Skeletal muscle tissue (tissue), 4 donors: ENCODE results near the gene UCP3. TPM values are rescaled to one million over a fixed set of nuclear protein-coding genes. Genes with fewer than 3 reads are reported as not detected.

Experiments used
- H3K27ac ChIP-seq: one replicate; pipeline ENCODE4 v1.7.0; 2013; ENCODE audit warnings: mild to moderate bottlenecking, low read depth, low read length, inconsistent platforms
- H3K27me3 ChIP-seq, 3 donors: one replicate each; pipeline ENCODE4 v1.7.0; 2013; ENCODE audit warnings: low read length in 3 of 3; ENCODE audit not compliant: control insufficient read depth in 3 of 3, insufficient read depth in 3 of 3
- H3K36me3 ChIP-seq, 3 donors: one replicate each; pipeline ENCODE4 v1.7.0; 2013; ENCODE audit warnings: low read length in 3 of 3; ENCODE audit not compliant: control insufficient read depth in 3 of 3, insufficient read depth in 3 of 3
- H3K4me1 ChIP-seq, 3 donors: one replicate each; pipeline ENCODE4 v1.7.0; 2013; ENCODE audit warnings: low read length in 3 of 3, mild to moderate bottlenecking in 3 of 3; ENCODE audit not compliant: control insufficient read depth in 3 of 3, insufficient read depth in 3 of 3
- H3K4me3 ChIP-seq, 3 donors: one replicate each; pipeline ENCODE4 v1.7.0; 2013; ENCODE audit warnings: low read length in 3 of 3
- H3K9ac ChIP-seq, 3 donors: one replicate each; pipeline ENCODE4 v1.7.0; 2013; ENCODE audit warnings: low read length in 3 of 3, mild to moderate bottlenecking in 3 of 3, moderate library complexity in 2 of 3, low read depth in 1 of 3
- H3K9me3 ChIP-seq, 3 donors: one replicate each; pipeline ENCODE4 v1.7.0; 2013; ENCODE audit warnings: low read length in 3 of 3; ENCODE audit not compliant: control insufficient read depth in 3 of 3
- total RNA-seq: library from RNA; depleted of rRNA; stranded (reverse); fragments of >200 nt; gene quantifications from one replicate; pipeline ENCODE4 v1.2.3, GENCODE V29; 2014
- donor health status: Osteomylitis.

UCP3 gene
- total RNA-seq, 1 donor from 2014 or later, result 1.6 TPM

DNA sequence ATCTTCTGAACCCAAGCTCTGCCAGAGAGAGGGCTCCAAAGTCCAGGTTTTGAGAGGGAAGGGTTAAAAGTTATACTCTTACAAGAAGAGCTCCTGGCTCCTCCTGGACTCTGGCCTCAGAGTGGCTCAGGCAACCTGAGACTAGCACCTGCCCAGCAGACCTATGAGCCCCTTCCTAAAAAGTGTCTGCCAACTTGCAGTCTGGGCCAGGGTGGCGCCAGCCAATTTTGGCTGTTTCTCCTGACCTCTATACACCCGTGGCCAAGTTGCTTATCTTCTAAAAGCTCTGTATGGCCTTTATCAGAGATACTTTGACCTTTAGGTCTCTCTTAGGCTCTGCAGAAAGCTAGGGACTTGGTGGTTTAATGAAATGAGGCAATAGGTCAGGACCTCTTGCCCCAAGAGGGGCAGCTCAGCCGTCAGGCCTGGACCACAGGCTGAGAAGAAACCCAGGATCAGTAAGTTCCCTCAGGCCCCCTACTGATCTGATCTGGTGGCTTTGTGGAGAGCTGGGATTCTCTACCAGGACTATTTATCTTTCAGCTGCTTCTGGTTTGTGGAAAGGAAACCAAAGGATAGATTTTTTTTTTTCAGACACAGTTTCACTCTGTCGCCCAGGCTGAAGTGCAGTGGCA lies 10.3 kb upstream of the UCP3 start:
- peak overlapping the region in 2 of 3 donors; percentile 10 to 61 for H3K4me3 ChIP-seq

DNA sequence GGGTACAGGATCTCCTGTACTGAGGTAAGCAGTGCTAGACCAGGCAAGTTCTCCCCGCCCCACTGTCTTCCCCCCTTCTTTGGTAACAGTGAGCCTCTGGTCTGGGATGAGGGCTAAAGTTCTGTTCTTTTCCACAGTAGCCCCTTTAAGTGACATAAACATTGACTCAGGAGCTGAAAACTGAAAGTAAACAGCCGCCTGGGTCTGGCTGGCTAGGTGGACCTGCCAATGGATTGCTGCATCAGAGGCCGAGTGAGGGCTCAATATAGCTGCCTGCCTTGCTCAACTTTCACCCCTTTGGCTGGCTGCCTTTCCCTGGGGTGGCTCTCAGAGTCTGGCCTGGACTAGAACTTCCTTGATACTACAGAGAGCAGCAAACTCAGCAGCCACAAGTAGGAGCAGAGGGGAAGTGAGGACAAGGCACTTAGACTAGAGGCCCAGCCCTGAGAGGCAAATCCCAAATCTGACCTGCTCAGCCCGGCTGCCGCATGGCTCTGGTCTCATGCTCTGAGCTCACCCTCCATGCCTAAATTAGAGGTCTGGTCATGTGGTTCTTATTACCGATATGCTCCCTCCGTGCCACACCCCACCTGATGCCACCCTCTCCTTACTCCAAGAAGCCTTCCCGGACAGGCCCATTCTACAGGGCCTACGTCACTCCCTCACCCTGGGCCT lies 9.6 kb upstream of the UCP3 start:
- peak overlapping the region; percentile 74 to 85 (median 83) for H3K9ac ChIP-seq
- peak overlapping the region; percentile 53 to 61 (median 53) for H3K4me3 ChIP-seq
- H3K36me3 ChIP-seq, result peaks cover 0 to 10% (median 8%) of the 10 kb centered on the region in 3 donors
- no peaks in the 10 kb centered on the region for H3K27me3 ChIP-seq
- peak overlapping the region; percentile 92 for H3K27ac ChIP-seq
- no peaks in the 10 kb centered on the region for H3K9me3 ChIP-seq
- H3K4me1 ChIP-seq, result peaks cover 35 to 64% (median 46%) of the 10 kb centered on the region in 3 donors

More for the DNA sequence above, 10.3 kb upstream of the UCP3 start:
- peak overlapping the region; percentile 74 to 83 (median 81) for H3K9ac ChIP-seq
- peak overlapping the region; percentile 92 for H3K27ac ChIP-seq
- no peaks in the 10 kb centered on the region for H3K27me3 ChIP-seq
- H3K9me3 ChIP-seq, result no peaks in the 10 kb centered on the region
- H3K4me1 ChIP-seq, result peaks cover 35 to 62% (median 46%) of the 10 kb centered on the region in 3 donors
- peaks cover 0 to 10% (median 5%) of the 10 kb centered on the region in 3 donors for H3K36me3 ChIP-seq

DNA sequence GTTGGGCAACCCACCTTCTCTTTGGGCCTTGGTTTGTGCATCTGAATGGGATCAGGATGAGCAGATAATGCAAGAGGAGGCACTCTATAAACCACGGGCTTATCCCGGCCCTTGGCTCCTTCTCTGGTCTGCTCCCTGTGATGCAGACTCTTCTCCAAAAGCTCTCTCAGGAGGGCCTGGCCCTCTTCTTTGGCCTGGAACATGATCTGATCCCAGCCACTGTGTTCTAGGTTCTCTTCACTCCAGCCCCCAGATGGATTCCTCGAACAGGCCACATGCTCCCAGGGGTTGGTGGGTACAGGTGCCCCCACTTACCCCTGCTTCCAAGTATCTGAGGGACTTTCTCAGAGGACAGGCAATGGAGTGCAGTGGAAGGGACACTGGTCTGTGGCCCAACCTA lies 8.7 kb upstream of the UCP3 start:
- Histone ChIP-seq H3K27me3 (no peaks in the 10 kb centered on the region), H3K36me3 (peaks cover 0 to 8% (median 7%) of the 10 kb centered on the region in 3 donors), H3K27ac (peak overlapping the region; percentile 92), H3K4me1 (peaks cover 35 to 69% (median 43%) of the 10 kb centered on the region in 3 donors), H3K4me3 (peak overlapping the region; percentile 46 to 53 (median 53)), H3K9ac (peak overlapping the region in 2 of 3 donors; percentile 74 to 83), H3K9me3 (no peaks in the 10 kb centered on the region)

DNA sequence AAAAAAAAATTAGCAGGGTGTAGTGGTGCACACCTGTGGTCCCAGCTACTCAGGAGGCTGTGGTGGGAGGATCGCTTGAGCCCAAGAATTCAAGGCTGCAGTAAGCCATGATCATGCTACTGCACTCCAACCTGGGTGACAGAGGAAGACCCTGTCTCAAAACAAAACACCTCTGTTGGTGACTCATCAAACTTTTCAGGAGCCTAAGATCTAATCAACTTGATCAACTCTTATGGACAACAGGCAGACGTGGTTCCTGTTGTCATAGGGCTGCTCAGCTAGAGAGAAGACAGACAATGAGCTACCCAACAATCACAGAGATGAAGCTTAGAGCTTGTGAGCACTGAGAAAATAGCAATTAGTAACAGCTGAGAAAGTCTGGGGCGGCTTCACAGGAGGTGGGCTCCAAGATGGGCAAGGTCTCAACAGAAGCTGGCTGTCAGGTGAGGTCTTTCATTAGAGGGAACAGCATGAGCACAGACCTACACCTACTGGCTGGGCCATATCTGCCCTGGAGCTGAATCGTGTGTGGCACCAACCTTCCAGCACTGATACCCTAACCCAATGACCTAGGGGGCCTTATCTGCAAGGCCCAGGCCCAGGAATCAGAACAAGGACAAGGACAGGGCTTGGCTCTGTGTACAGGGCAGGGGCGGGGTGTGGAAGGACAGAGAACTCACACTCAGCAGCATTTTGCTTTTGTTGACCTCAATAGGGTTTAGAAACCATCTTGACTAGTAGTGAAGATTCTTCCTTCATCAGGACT lies 7.2 kb upstream of the UCP3 start:
- no peak overlapping the region for H3K27ac ChIP-seq
- no peaks in the 10 kb centered on the region for H3K27me3 ChIP-seq
- peaks cover 0 to 7% (median 3%) of the 10 kb centered on the region in 3 donors for H3K36me3 ChIP-seq
- no peaks in the 10 kb centered on the region for H3K9me3 ChIP-seq
- no peak overlapping the region for H3K9ac ChIP-seq
- no peak overlapping the region for H3K4me3 ChIP-seq
- H3K4me1 ChIP-seq, result peaks cover 44 to 82% (median 53%) of the 10 kb centered on the region in 3 donors

DNA sequence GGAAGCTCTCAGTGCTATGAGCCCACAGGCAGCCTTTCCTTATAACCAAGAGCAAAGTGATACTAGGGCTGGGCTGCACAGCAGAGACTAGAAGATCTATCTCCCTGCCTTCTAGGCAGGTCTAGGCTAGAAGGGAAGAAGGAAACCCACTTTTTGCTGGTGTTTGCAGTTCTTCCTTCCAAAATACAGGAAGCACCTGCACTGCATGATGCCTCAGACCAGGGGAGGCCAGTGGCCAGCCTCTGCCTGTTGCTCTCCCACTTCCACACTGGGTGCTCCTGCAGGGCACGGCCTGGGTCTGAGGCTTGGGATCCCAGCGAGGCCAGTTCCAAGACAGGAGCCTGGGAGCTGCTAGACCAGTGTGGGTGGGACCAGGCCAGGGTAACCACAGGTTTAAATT lies 6.0 kb upstream of the UCP3 start:
- peaks cover 50 to 84% (median 57%) of the 10 kb centered on the region in 3 donors for H3K4me1 ChIP-seq
- H3K9me3 ChIP-seq, result no peaks in the 10 kb centered on the region
- H3K9ac ChIP-seq, result no peak overlapping the region
- no peak overlapping the region for H3K4me3 ChIP-seq
- no peaks in the 10 kb centered on the region for H3K27me3 ChIP-seq
- H3K27ac ChIP-seq, result no peak overlapping the region
- peaks cover 0 to 5% (median 3%) of the 10 kb centered on the region in 3 donors for H3K36me3 ChIP-seq

DNA sequence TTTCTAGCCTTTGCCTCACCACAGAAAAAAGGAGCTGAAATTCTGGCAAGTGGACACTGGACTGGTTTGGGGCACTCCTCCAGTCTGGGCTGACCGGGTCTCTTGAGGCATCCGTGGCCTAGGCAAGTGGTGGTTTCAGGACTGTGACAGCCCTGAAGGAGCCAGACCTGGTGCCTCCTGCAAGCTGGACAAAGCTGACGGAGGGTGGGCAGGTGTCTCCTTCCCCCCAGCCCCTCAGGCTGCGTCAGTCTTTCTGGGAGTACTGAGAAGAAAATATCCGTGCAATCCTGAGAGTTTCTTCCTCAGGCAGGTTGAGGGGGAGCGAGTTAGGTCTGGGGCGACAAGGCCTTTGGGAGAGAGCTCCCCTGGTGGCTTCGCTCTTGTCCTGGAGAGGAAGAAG lies 4.3 kb upstream of the UCP3 start:
- Histone ChIP-seq H3K4me3 (no peak overlapping the region), H3K27ac (no peak overlapping the region), H3K9me3 (no peaks in the 10 kb centered on the region), H3K4me1 (peaks cover 42 to 79% (median 49%) of the 10 kb centered on the region in 3 donors), H3K36me3 (peaks cover 0 to 5% (median 3%) of the 10 kb centered on the region in 3 donors), H3K27me3 (no peaks in the 10 kb centered on the region), H3K9ac (no peak overlapping the region)

DNA sequence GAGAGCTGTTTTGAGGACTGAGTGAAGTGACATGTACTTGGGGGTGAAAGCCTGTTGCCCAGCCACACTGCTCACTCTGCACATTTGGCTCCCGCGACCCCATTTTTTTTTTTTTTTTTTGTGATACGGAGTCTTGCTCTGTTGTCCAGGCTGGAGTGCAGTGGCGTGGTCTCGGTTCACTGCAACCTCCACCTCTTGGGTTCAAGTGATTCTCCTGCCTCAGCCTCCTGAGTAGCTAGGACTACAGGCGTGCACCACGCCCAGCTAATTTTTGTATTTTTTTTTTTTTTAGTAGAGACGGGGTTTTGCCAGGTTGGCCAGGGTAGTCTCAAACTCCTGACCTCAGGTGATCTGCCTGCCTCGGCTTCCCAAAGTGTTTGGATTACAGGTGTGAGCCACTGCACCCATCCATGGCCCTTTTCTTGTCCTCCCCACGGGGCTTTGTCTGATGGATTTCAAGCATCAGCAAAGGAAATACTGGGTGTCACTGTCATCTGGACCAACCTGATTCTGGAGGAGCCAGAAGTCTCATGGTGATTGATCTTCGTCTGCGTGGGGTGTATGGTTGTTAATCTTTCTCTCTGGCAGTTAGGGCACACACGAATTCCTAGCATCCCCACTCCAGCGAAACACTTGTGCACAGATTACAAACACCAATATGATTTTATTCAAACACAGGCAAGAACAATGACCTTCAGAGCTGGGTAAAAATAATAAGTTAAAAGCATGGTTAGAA lies 3.4 kb upstream of the UCP3 start:
- peaks cover 34 to 76% (median 40%) of the 10 kb centered on the region in 3 donors for H3K4me1 ChIP-seq
- no peaks in the 10 kb centered on the region for H3K9me3 ChIP-seq
- H3K27ac ChIP-seq, result peak overlapping the region; percentile 98
- H3K9ac ChIP-seq, result peak overlapping the region in 1 of 3 donors; percentile 62
- H3K27me3 ChIP-seq, result no peaks in the 10 kb centered on the region
- peaks cover 0 to 8% (median 5%) of the 10 kb centered on the region in 3 donors for H3K36me3 ChIP-seq
- H3K4me3 ChIP-seq, result no peak overlapping the region

DNA sequence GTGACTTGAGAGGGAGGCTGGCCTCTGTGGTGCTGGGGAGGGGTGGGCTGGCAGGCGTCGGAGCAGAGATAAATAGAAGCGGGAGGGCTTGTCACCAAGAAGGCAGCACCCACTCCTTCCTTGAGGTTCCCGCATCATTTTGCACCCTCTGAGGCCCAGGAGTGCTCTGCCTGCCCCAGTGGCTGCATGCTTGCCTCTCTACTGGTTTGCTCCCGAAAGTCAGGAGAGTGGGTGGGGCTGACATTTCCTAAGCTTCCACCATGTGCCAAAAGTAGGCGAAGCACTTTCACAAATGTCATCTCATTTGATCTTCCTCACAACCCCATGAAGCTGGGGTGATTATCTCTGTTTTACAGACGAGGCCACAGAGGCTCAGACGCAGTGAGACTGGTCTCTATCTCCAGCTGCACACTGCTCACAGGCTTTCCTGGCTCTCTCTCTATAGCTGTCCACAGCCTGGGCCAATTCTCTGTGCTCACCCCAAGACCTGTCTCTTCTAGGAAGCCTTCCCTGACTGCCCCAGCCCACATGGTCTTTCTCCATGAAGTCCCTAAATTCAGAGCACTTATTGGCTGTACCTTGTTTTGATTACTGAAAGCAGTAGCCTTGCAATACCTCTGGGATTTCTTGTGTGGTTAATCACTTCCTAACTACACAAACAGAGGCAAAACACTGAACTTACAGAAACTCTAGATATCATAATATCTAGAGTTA lies 2.6 kb upstream of the UCP3 start:
- peaks cover 38 to 76% (median 41%) of the 10 kb centered on the region in 3 donors for H3K4me1 ChIP-seq

More for the DNA sequence above, 2.6 kb upstream of the UCP3 start:
- peaks cover 6 to 15% (median 12%) of the 10 kb centered on the region in 3 donors for H3K36me3 ChIP-seq
- H3K27ac ChIP-seq, result peak overlapping the region; percentile 98
- no peak overlapping the region for H3K4me3 ChIP-seq
- H3K27me3 ChIP-seq, result no peaks in the 10 kb centered on the region
- peak overlapping the region in 1 of 3 donors; percentile 62 for H3K9ac ChIP-seq
- H3K9me3 ChIP-seq, result no peaks in the 10 kb centered on the region
